HG03025 (cell line): ENCODE results near the gene DQX1.

Experiments used
- ATAC-seq: cut with Tn5 transposase; IDR thresholded peaks from one replicate; pipeline ENCODE4 v1.9.1; 2021; ENCODE audit warnings: mild to moderate bottlenecking, moderate library complexity; ENCODE audit not compliant: unreplicated experiment, low FRiP score

Gene DQX1

DNA sequence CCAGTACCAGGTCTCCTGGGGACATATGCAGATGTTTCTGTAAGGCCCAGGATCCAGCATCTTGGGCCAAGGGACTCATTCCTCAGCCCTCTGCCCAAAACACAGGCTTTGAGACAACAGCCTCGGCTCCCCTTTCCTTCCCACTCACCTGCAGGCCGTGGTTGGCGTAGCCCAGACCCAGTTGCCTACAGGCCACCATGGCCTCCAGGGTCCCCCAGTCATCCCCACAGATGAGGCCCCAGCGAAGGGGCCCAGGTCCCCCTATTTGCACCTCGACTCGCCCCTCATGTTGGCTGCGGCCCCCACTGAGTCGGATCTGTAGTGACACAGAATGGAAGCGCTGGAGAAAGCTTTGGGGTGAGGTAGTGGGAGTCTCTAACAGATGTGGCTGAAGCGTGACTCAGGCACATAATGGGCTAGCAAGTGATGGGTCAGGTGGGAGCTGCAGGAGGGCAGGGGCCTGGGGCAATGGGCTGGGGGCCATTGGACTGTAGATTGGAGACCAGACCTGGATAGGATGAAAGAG lies 9.5 kb upstream of the DQX1 start:
- ATAC-seq = no peak

DNA sequence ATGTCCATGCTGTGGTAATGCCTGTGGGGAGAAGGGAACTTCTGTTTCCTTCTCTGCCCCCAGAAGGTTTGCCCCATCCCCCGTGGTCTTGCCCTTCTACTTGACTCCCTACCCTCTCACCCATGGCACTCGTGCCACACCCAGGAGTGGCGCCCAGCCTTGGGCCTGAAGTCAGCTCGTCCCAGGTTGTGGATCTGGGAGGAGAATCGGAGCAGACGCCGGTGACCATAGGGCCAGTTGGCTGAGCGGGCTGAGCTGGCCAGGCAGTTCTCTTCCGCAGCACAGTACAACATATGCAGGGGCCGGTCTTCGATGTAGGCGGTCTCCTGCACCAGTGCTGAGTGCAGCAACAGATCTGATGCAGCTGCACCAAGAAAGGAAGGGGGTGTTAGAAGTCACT lies 8.4 kb upstream of the DQX1 start:
- no peak for ATAC-seq

DNA sequence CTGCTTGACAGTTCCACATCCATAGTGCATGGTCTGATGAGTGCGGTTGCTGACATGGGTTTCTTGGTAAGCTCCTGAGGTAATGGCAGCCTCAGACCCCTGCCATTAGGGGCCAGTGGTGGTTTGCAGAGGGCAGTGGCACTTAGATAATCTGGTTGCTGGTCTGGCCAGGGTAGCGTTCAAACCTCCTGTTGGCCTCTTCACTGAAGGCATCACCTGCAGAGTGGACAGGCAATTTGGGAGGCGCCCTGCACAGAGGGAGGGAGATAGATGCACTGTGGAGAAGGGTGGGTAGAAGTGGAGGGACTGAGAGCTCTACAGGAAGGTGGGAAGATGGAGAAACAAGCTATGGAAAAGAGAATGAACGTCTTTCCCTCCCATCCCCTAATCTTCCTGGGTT lies 7.4 kb upstream of the DQX1 start:
- ATAC-seq = no peak

DNA sequence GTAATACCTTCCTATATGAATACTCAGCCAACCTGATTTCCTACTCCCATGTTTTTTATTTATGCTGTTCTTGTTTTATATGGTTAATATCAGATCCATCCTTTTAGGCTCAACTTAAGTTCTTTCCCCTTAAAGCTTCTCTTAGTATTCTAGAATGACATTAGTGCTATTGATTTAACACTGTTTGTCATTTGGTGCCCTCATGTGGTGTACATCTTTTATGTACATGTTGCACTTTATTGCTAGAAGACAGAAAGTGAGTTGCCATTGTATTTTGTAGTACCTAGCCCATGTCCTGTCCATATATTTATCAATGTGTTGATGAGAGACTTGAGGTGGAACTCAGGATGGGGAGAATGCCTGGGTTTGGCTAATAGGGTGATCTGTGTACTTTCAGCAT lies 6.2 kb upstream of the DQX1 start:
- ATAC-seq = no peak

DNA sequence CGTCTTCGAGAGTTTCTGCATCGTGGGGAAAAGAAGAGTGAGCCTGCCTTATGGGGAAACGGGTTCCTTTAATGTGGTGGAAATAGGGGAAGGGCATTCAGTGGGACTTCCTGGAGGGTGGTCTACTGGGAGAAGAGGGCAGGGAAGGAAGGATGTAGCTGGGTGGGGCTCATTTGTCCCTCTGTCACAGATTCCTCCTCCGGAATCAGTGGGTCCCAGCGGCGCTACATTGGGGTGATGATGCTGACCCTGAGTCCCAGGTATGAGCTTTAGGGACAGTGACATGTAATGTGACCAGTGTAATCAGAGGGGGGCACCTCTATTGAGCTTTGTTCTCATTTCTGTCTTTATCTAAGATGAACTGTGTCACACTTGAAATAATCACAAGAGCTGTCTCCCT lies 5.6 kb upstream of the DQX1 start:
- ATAC-seq = no peak

DNA sequence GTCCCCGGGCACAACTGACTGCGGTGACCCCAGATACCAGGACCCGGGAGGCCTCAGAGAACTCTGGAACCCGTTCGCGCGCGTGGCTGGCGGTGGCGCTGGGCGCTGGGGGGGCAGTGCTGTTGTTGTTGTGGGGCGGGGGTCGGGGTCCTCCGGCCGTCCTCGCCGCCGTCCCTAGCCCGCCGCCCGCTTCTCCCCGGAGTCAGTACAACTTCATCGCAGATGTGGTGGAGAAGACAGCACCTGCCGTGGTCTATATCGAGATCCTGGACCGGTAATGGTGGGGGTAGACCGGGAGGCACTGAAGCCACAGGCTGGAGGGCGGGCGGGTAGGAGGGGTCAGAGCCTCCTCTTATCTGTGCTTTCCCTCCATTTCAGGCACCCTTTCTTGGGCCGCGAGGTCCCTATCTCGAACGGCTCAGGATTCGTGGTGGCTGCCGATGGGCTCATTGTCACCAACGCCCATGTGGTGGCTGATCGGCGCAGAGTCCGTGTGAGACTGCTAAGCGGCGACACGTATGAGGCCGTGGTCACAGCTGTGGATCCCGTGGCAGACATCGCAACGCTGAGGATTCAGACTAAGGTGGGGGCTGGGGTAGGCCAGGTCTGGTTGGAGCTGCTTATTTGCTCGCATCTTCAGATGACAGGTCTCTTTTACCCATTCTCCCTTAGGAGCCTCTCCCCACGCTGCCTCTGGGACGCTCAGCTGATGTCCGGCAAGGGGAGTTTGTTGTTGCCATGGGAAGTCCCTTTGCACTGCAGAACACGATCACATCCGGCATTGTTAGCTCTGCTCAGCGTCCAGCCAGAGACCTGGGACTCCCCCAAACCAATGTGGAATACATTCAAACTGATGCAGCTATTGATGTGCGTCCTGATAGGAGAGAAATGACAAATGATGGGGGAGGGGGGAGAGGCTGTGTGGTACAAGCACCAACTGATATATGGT lies 4.5 kb upstream of the DQX1 start:
- peak; percentile 30 for ATAC-seq

DNA sequence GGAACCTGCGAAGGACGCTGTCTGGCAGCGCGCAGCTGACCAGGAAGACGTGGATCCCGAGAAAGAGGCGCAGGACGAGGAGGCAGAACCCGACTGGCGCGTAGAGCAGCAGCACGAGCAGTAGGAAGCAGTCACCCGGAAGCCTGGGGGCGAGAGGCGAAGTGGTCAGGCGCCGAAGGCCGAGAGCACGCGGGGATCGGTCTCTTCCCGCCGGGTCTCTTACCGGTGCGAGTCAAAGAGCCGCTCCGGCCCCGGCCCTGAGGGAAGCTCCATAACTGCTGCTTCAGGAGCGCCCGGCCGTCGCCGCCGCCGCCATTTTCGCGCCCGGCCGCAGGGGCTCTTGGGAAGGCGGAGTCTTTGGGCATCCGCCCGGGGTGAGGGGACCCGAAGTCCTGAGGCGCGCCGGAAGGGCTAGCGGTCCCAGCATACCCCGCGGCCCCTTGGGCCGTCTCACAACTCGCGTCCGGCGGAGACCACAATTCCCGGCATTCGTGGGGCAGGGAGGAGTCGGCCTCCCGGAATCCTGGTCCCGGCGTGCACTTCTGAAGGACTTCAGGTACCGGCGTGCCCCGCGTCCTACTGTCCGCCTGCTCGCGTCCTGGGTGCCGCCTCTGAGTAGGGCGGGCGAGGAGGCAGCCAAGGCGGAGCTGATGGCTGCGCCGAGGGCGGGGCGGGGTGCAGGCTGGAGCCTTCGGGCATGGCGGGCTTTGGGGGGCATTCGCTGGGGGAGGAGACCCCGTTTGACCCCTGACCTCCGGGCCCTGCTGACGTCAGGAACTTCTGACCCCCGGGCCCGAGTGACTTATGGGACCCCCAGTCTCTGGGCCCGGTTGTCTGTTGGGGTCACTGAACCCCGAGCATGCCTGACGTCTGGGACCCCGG lies 3.6 kb upstream of the DQX1 start, which contains the start of the genes AUP1 and HTRA2:
TSS of gene AUP1 (minus strand) at position 350 of the 882 bp plus-strand sequence. CDS start at position 273, 77 bp downstream.
TSS of gene HTRA2 (plus strand) at position 577 of the 882 bp plus-strand sequence. CDS start at position 651, 74 bp downstream.
- ATAC-seq = peak; percentile 75

DNA sequence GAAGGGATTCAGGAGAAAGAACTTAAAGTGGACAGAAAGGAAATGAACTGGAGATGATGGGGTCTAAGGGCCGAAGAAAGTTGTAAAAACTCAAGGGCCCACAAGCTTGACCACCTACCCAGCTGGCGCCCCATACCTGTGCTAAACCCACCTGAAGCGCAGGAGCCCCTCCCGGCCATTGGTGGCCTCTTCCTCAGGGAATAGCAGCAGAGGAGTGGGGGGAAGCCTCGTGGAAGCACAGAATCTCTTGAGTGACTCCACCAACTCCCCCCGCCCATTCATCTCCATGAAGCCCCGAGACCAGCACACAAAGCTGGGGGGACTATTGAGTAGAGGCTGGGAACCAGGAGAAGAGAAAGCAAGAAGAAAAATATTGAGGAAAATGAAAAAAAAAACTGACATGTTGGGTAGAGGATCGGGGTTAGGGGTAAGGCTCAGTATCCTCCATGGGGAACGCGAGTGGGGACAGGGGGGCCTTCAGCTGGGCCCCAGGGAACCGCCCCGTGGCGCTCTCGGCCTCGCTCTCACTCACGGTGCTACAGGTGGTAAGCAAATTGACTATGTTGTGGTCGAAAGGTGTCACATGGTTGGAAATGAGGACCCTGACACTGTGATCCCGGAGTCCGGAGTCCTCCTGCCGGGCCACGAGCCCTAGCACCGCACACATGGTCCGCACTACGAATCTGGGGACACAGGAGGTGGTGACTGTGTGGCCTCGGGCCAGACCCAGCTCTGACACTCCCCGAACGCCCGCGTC lies 2.7 kb upstream of the DQX1 start:
- ATAC-seq = peak; percentile 7

DNA sequence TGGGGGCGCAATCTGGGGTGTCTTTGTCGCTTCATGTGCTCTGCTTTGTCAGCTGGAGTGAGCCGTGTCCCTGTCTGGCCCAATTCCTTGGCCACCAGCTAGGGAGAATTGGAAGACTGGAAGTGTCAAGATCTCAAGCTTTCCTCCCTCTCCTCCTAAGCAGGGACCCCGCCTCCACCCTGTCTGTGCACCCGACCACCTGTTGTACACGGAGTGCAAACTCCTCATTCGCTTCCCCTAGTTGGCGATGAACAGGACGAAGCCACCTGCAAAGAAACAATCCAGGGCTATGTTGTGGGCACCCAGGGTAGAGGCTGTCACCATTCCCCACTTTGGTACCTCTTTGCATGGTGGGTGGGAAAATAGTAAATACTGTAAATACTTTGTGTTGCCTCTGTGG lies 1.7 kb upstream of the DQX1 start:
- ATAC-seq = no peak

DNA sequence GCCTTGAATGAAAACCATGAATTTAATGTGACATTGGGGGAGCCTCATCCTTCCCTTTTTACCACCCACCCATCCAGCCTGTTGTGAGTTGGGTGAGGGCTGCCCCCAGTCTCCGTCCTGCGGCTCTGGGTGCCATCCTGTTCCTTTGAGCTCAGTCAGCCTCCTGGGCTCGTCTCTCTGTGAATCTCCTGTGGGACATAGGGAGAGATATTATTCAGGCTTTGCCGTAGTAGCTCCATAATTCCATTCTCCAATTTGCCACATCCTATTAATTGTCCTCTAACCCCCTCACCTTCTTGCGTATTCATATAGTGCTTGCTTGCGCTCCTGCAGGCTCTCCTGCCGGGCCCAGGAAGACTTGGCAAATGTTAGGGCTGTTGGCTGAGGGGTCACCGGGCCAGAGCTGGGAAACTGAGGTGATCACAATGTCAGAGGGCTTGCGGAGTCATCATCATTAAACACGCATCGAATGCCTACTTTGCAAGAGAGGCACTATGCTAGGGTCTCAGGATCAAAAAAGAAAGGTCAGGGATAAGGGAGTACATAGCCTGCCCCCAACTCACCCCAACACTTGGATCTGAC lies 709 bp upstream of the DQX1 start:
- no peak for ATAC-seq

DNA sequence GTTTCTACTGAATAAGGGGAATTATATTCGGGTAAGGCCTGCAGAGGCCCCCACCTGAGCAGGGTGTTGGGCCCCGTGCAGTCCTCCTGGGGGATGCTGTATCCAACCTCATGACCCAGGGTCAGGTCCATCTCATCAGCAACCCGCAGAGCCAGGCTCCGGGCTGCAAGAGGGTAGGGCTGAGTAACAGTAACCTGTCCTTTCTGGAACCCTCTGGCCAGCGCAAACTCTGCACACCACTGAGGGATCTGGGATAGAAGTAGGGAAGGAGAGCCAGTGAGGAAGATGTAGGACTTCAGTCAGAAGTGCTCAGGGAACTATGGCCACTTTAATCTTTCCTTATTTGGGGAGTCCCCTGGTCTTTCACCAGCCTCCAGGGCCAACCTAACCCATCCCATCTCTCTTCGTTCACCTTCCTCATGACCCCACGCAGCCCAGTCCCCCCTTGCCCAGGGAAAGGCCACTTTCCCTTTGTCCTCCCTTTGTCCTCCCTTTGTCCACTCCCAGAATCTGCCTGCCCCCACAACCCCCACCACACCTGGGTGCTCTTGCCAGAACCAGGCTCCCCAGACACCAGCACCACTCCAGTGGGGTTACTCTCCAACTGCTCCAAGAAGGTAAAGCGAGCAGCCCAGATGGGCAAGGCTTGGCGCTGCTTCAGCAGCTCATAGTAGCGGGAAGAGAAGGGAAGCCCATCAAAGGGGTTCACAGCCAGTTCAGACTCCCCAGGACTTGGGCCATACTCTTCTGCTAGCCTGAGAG lies 895 bp downstream of the DQX1 start:
- no peak for ATAC-seq

DNA sequence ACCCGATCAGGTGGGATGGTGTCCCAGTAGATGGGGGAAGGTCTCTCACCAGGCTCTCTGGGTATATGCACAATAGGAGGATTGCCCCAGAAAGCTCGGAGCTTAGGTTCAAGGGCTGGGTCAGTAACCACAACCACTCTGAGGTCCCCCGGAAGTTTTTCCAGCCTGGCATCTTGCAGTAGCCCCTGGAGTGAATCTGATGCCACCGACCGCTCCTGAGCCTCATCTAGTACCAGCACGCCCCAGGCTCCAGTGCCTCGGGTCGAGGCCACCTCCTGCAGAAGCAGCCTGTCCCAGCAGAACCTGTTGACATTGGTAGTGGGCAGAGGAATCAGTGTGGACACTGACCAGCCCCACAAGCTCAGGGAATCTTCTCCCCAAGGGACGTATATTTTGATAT lies 2.0 kb downstream of the DQX1 start:
- no peak for ATAC-seq

DNA sequence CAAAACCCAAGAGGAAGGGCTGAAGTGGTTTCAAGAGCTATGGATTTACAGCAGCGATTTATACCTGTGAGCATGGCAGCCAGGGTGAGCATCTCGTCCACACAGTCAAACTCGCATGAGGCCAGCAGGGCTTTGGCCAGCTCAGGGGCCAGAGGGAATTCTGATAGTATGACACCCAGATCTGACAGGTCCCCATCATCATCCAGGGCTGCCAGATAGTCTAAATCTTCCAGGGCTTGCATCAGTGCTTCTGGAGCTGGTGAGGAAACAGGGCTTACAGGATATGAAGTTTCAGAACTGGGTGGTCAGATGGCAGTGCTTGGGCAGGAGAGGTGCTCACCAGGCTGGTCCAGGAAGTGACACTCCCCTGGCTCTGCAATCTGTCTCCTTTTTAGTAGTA lies 3.5 kb downstream of the DQX1 start:
- ATAC-seq = no peak

DNA sequence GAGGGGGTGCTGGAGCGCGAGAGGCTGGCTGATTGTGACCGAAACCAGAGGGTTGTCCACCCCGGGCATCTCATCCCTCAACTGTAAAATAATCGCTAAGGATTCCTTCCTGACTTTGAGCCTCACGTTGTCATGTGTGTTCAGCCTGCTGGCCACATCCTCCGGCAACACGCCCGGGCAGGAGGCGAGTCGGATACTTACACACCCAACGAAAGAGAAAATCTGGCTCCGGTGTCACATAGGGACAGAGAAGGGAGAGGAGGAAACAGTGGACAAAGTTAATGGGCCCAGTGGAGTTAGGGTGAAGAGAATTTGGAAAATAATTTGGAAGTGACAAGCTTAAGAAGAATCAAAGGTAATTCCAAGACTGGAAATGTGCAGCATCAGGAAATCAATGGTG lies 9.4 kb downstream of the DQX1 start:
- no peak for ATAC-seq

DNA sequence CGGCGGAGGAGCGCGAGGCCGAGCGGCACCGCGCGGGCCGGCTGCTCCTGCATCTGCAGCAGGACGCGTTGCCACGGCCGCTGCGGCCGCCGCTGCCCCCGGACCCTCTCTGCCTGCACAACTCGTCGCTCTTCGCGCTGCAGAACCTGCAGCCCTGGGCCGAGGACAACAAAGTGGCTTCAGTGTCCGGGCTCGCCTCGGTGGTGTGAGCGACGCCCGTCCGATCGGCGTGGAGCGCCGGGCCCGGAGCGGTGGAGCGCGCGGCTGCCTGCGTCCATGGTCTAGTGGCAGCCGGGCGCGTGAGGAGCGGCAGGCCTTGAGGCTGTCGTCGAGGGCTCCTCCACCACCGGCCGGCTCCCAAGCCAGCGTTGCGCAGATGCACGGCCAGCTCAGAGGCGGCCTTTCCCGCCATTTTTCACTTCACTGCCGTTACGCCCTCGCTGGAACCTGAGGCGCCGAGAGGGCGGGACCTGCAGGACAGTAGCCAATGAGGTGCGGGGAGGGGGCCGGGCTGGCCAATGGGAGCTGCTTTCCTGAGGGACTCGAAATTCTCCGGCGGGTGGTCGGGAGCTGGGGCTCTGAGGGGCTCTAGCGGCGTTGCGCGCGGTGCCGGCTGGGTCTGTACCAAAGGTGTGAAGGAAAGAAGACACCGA lies 9.9 kb downstream of the DQX1 start:
- ATAC-seq = no peak

DNA sequence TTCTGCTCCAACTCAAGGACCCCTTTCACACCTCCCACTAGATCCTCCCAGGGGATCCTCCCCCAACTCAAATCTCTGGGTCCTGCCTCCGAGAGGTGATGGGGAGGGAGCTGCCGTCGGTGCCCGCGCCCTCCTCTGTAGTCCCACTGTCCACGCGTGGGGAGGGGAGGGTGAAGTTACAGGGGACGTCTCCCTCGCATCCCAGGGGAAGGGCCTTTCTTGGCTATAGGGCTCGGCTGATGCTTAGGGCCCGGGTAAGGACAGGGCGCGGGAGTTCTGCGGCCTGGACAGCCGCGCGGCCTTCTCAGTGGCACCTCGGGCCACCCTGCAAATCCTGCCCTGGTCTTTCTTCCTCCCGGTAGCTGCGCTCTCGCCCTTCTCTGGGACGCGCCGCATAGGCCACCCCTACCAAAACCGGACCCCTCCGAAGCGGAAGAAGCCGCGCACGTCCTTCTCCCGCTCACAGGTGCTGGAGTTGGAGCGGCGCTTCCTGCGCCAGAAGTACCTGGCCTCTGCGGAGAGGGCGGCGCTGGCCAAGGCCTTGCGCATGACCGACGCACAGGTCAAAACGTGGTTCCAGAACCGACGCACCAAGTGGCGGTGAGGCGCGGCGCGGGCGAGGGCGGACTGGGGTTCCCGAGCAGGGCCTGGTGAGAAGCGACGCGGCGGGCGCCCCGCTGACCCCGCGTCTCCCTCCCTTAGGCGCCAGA lies 10.6 kb downstream of the DQX1 start:
- ATAC-seq = no peak

DNA sequence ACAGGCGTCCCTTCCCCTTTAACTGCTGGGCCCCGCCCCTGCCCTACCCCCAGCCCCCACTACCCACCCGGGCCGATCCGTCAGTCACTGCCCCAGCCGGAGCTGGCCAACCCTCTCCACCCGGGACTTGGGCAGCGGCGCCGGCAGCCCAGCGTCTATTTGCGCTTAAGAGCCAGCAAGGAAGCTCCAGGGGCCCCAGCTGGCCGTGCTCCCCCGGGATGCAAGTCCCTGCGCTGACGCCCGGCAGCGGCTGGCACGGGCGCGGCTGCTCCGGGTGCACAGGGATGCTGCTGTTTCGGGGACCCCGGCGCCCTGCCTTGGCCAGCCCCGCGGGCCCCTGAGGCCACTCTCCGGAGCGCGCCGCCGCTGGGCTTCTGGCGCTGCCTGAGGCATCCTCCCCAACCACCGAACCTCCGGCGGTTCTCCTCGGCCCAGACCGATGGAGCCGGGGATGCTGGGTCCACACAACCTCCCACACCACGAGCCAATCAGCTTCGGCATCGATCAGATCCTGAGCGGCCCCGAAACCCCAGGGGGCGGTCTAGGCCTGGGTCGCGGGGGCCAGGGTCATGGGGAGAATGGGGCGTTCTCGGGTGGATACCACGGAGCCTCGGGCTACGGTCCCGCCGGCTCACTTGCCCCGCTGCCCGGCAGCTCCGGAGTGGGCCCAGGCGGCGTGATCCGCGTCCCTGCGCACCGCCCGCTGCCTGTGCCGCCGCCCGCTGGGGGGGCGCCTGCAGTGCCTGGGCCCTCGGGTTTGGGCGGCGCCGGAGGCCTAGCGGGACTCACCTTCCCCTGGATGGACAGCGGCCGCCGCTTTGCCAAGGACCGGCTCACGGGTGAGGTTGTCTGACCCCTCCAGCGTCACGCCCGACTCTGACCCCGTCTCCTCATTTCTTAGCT lies 11.4 kb downstream of the DQX1 start, which contains the start of gene TLX2:
TSS of gene TLX2 (plus strand) at position 83 of the 903 bp plus-strand sequence. CDS start at position 440, 357 bp downstream.
- ATAC-seq = no peak
